Cardiac septum (tissue), 1 donor: ENCODE results near the gene SYCP3. TPM values are rescaled to one million over a fixed set of nuclear protein-coding genes. Genes with fewer than 3 reads are reported as not detected.

Experiments used
- DNase-seq: peaks from one replicate; pipeline ENCODE4 v3.0.0-alpha.2; 2020; ENCODE audit warnings: low spot score
- intact Hi-C: fragments of 100-400 bp; cut with DNase I; formaldehyde crosslinking; loops from one replicate; pipeline ENCODE4 v1.14.0; 2022
- total RNA-seq: library from RNA; stranded (reverse); fragmentation: NEBNext Ultra II Directional; extraction: Animal tissue kit (Norgen Biotek cat#: 25700); gene quantifications from one replicate; pipeline ENCODE4 v1.2.1, GENCODE V29; 2021
- donor health status: DM: no; HTN: no; CAD: no.

The SYCP3 gene
- total RNA-seq, 1 donor from 2014 or later = not detected

- DNase-seq = no peak
- intact Hi-C loops = no loop called here
Measured at GRCh38 chr12:101727098-101727497, 12.2 kb downstream of the SYCP3 start.

DNA sequence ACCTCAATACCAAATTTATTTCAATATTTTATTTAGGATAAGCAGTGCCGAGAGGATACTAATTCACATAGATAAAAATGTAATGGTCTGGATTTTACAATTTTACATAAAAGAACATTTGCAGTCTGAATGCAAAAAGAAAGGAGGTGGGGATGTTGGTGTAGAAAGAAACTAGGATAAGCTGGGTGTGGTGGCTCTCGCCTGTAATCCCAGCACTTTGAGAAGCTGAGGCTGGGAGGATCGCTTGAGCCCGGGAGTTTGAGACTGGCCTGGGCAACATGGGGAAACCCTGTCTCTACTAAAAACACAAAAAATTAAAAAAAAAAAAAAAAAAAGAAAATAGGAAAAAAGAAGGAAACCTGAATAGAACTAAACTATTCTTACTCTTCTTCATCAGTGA lies 16.9 kb downstream of the SYCP3 start:
- no peak for DNase-seq
- intact Hi-C loops = no loop called here

- intact Hi-C loops = no loop called here
- no peak for DNase-seq
Measured at GRCh38 chr12:101720118-101720517, 19.1 kb downstream of the SYCP3 start.

DNA sequence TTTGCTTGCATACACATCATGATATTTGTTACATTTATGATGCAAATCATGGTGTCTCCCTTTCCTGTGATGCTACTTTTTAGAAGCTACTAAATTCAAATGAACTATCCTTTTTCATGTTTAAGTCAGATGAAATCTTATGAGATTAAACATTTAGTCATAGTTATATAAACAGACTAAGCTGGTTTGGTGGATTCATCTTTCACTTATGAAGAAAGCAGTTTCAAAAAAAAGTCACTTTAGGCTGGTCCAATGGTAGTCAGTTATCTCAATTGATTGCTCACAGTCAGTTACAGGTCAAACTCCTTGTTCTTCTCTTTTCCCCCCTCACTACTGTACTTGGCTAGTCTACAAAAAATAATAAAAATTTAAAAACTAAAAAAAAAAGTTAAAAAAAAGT lies 19.7 kb downstream of the SYCP3 start:
- intact Hi-C loops = no loop called here
- DNase-seq = no peak

DNA sequence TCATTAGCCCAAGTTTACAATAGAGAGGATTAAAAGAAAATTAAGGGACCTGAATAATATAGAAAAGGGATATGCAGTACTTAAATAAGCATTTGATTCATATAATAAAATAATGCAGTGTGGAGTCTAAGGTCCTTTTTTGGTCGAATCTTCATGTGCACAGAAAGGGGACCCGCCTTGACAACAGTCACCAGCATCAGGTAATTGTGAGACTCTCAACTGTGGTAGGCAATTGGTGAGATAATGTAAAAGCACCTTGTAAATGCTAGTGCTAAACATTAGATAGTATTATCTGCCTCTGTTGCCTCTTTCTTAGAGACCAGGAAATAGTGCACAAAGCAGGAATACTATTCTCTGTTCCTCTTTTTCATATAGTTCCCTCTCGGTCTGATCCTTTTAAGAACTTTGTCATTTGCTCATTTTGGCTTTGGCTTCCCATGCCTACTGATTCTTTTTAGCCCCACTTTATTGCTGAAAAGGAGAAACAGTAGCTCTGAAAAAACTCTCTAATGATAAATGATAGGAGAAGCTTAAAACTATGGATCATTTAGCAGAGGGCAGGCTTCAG lies 24.3 kb downstream of the SYCP3 start:
- no peak for DNase-seq
- intact Hi-C loops = no loop called here

DNA sequence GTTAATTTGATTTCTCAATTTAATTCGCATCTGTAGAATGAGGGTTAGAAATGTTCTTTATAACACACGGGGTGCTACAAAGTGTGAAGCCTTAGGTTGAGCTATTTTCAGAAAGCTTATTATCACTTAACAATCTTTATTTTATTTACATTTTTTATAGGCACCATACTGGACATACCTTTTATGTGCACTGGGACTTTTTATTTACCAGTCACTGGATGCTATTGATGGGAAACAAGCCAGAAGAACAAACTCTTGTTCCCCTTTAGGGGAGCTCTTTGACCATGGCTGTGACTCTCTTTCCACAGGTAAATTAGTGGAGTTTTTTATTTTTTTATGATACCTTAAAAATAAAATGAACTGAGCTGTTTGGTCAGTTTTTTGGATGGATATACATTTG lies 25.3 kb downstream of the SYCP3 start:
- intact Hi-C loops = no loop called here
- no peak for DNase-seq

GRCh38 chr12:101713059-101713682 lies 26.1 kb downstream of the SYCP3 start:
- intact Hi-C loops = no loop called here
- DNase-seq = peak; percentile 76

GRCh38 chr12:101710288-101710687 lies 29.0 kb downstream of the SYCP3 start:
- intact Hi-C loops = no loop called here

GRCh38 chr12:101707131-101707782 lies 32.0 kb downstream of the SYCP3 start:
- intact Hi-C loops = no loop called here
- DNase-seq = no peak

More at GRCh38 chr12:101710288-101710687, 29.0 kb downstream of the SYCP3 start:
- no peak for DNase-seq

- intact Hi-C loops = no loop called here
- DNase-seq = no peak
Measured at GRCh38 chr12:101706403-101706802, 32.9 kb downstream of the SYCP3 start.

- intact Hi-C loops = no loop called here
- no peak for DNase-seq
Measured at GRCh38 chr12:101703487-101703886, 35.8 kb downstream of the SYCP3 start.

- intact Hi-C loops = no loop called here
Measured at GRCh38 chr12:101700299-101700820, 38.9 kb downstream of the SYCP3 start.

GRCh38 chr12:101698800-101699347 lies 40.4 kb downstream of the SYCP3 start:
- intact Hi-C loops = loop anchor here (5.0 kb wide), 2 partner anchors 133 to 292 kb away; partner anchors contain the start of genes ARL1 and GNPTAB
- no peak for DNase-seq

More at GRCh38 chr12:101700299-101700820, 38.9 kb downstream of the SYCP3 start:
- DNase-seq = no peak

- peak; percentile 82 for DNase-seq
- intact Hi-C loops = loop anchor here (5.0 kb wide), 2 partner anchors 134 to 291 kb away; partner anchors contain the start of genes ARL1 and GNPTAB
Measured at GRCh38 chr12:101697930-101698799, 41.1 kb downstream of the SYCP3 start.

DNA sequence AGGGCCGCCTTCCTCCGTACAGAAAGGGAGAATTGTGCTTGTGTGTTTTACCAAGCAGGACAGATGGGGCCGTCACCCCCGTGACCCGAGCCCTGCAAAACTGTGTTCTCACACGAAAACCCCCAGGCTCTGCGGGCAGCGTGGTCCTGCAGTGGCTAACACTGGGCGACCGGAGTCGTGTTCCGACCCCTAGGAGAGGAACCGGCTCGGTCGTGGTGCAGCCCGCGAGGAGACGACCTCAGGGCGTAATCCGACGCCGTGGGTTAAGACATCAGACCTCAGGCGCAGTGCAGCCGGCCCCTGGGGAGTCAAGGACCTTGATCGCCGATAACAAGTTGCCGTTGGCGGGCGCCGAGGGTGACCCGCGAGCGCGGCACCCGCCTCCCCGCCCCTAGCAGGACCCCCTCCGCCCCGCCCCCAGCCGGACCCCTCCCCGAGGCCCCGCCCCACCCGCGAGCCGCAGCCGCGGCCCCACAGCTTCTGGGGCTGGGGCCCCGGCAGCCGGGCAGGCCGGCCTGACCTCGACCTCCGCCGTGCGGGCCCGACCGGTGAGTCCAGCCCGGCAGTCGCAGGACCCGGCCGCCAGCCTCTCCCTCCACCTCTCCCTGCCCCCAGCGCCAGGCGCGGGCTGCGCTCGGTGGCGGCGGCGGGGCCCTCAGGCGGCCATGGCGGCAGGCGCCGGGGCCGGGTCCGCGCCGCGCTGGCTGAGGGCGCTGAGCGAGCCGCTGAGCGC lies 41.9 kb downstream of the SYCP3 start, which contains the start of gene CHPT1:
TSS of gene CHPT1 (plus strand) at position 444 of the 733 bp plus-strand sequence. CDS start at position 666, 222 bp downstream.
- intact Hi-C loops = loop anchor here (5.0 kb wide), 2 partner anchors 135 to 290 kb away; partner anchors contain the start of genes ARL1 and GNPTAB
- peak; percentile 88 for DNase-seq

GRCh38 chr12:101696251-101697196 lies 42.7 kb downstream of the SYCP3 start:
- peak; percentile 79 for DNase-seq
- intact Hi-C loops = loop anchor here (5.0 kb wide), 2 partner anchors 136 to 289 kb away; partner anchors contain the start of genes ARL1 and GNPTAB

GRCh38 chr12:101695706-101696105 lies 43.6 kb downstream of the SYCP3 start:
- intact Hi-C loops = loop anchor here (5.0 kb wide), 2 partner anchors 137 to 288 kb away; partner anchors contain the start of genes ARL1 and GNPTAB

More at GRCh38 chr12:101695706-101696105, 43.6 kb downstream of the SYCP3 start:
- DNase-seq = no peak
